ENCODE results near the gene ARL6IP5.

DNA sequence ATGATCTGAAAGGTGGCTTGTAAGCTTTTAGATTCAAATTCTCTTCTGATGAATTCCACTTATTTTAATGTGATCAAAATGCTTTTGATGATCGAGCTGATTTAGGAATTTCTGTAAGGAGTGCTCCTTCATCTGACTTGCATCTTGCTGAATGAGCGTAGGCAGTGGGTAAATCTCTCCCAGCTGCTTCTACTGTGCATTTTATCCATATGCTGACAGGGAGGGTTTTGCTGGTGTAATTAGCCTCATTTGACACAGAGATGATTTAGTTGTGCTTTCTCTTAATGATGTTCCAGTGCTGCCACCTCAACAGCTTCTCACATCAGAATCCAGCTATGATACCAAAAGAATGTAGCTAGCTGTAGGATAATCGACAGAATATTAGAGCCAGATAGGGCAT is 41.5 kb downstream of the ARL6IP5 start:
- TF ChIP-seq POLR2AphosphoS5 (IDR thresholded peaks at IDR 0.05) (no peak), POLR2A (IDR thresholded peaks at IDR 0.05) (no peak)
- TF ChIP-seq, protein P1, sequence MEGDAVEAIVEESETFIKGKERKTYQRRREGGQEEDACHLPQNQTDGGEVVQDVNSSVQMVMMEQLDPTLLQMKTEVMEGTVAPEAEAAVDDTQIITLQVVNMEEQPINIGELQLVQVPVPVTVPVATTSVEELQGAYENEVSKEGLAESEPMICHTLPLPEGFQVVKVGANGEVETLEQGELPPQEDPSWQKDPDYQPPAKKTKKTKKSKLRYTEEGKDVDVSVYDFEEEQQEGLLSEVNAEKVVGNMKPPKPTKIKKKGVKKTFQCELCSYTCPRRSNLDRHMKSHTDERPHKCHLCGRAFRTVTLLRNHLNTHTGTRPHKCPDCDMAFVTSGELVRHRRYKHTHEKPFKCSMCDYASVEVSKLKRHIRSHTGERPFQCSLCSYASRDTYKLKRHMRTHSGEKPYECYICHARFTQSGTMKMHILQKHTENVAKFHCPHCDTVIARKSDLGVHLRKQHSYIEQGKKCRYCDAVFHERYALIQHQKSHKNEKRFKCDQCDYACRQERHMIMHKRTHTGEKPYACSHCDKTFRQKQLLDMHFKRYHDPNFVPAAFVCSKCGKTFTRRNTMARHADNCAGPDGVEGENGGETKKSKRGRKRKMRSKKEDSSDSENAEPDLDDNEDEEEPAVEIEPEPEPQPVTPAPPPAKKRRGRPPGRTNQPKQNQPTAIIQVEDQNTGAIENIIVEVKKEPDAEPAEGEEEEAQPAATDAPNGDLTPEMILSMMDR (IDR thresholded peaks at IDR 0.05 in 8 of 11, conservative IDR thresholded peaks at IDR 0.05 in 3 of 11), result no peak
